ENCODE data around the gene CSNK2A1.
"Not testable (repeated sequence)": the region's sequence is repeated elsewhere in the genome, so short reads cannot be mapped to it uniquely, and the experiment has no call there.

CSNK2A1 gene

GRCh38 chr20:531608-532007 lies 12.0 kb downstream of the CSNK2A1 start:
- no peak for DNase-seq

- no peak for DNase-seq
These were observed 13.3 kb downstream of the CSNK2A1 start for GRCh38 chr20:530321-530720.

- DNase-seq = no peak
These were observed 14.5 kb downstream of the CSNK2A1 start for GRCh38 chr20:528923-529604.

GRCh38 chr20:527571-527886 lies 16.1 kb downstream of the CSNK2A1 start:
- DNase-seq = no peak

GRCh38 chr20:521860-522259 lies 21.7 kb downstream of the CSNK2A1 start:
- no peak for DNase-seq

GRCh38 chr20:519999-520398 lies 23.6 kb downstream of the CSNK2A1 start:
- no peak for DNase-seq

GRCh38 chr20:517221-517620 lies 26.4 kb downstream of the CSNK2A1 start:
- DNase-seq = no peak

GRCh38 chr20:516799-517198 lies 26.8 kb downstream of the CSNK2A1 start:
- no peak for DNase-seq

GRCh38 chr20:515696-516095 lies 27.9 kb downstream of the CSNK2A1 start:
- no peak for DNase-seq

- no peak for DNase-seq
These were observed 30.2 kb downstream of the CSNK2A1 start for GRCh38 chr20:513429-513828.

- not testable (repeated sequence) for DNase-seq
These were observed 33.1 kb downstream of the CSNK2A1 start for GRCh38 chr20:510328-511057.

GRCh38 chr20:508364-508787 lies 35.2 kb downstream of the CSNK2A1 start:
- DNase-seq = not testable (repeated sequence)

GRCh38 chr20:507761-508332 lies 35.7 kb downstream of the CSNK2A1 start:
- DNase-seq = no peak

GRCh38 chr20:507006-507758 lies 36.4 kb downstream of the CSNK2A1 start:
- no peak for DNase-seq

GRCh38 chr20:504632-505075 lies 38.9 kb downstream of the CSNK2A1 start:
- no peak for DNase-seq

- no peak for DNase-seq
These were observed 40.4 kb downstream of the CSNK2A1 start for GRCh38 chr20:503048-503737.

- no peak for DNase-seq
These were observed 45.6 kb downstream of the CSNK2A1 start for GRCh38 chr20:497979-498378.

GRCh38 chr20:496126-496696 lies 47.4 kb downstream of the CSNK2A1 start:
- DNase-seq = no peak

GRCh38 chr20:492159-492558 lies 51.4 kb downstream of the CSNK2A1 start:
- DNase-seq = no peak

- DNase-seq = no peak
These were observed 55.9 kb downstream of the CSNK2A1 start for GRCh38 chr20:487655-488054.

GRCh38 chr20:483815-484644 lies 59.6 kb downstream of the CSNK2A1 start:
- no peak for DNase-seq

GRCh38 chr20:481167-481566 lies 62.4 kb downstream of the CSNK2A1 start:
- DNase-seq = no peak

Data from stimulated activated CD4-positive, alpha-beta T cell treated with anti-CD3 and anti-CD28 coated beads, Interleukin-12 subunit alpha, Interleukin-12 subunit beta, amount 100 ng/mL, for 4 hours (primary cell).